WTC11 (cell line): ENCODE measurements around the gene CDC20. TPM values are rescaled to one million over a fixed set of nuclear protein-coding genes. Genes with fewer than 3 reads are reported as not detected.

ENCODE experiments used
- FOXK1 ChIP-seq: sonication (generic); formaldehyde crosslinking; IDR thresholded peaks from 2 replicates; pipeline ENCODE4 v1.8.0; 2022; ENCODE audit warnings: mild to moderate bottlenecking, moderate library complexity, missing genetic modification reagents
- FOXP1 ChIP-seq: sonication (generic); formaldehyde crosslinking; IDR thresholded peaks from 2 replicates; pipeline ENCODE4 v1.8.0; 2022; ENCODE audit warnings: missing genetic modification reagents, mild to moderate bottlenecking, moderate library complexity, borderline replicate concordance
- IRF2 ChIP-seq: sonication (generic); formaldehyde crosslinking; IDR thresholded peaks from 2 replicates; pipeline ENCODE4 v1.8.0; 2022; ENCODE audit warnings: low read depth, missing genetic modification reagents, borderline replicate concordance
- KAT7 ChIP-seq: sonication (generic); formaldehyde crosslinking; IDR thresholded peaks from 2 replicates; pipeline ENCODE4 v1.8.1; 2023; ENCODE audit warnings: missing genetic modification reagents, mild to moderate bottlenecking, borderline replicate concordance
- MYBL2 ChIP-seq: sonication (generic); formaldehyde crosslinking; IDR thresholded peaks from 2 replicates; pipeline ENCODE4 v1.8.1; 2023; ENCODE audit warnings: mild to moderate bottlenecking, moderate library complexity, missing genetic modification reagents
- NFATC4 ChIP-seq: fragments of 250-450 bp; sonication (Bioruptor Pico); IDR thresholded peaks from 2 replicates; pipeline ENCODE4 v1.9.0; 2021; ENCODE audit warnings: mild to moderate bottlenecking
- NFE2L1 ChIP-seq: sonication (generic); formaldehyde crosslinking; IDR thresholded peaks from 2 replicates; pipeline ENCODE4 v1.8.1; 2023; ENCODE audit warnings: missing genetic modification reagents
- NFYB ChIP-seq: sonication (generic); formaldehyde crosslinking; conservative IDR thresholded peaks from 2 replicates; pipeline ENCODE4 v1.8.0; 2022; ENCODE audit warnings: low read depth, missing genetic modification reagents
- NR2C2 ChIP-seq: sonication (generic); formaldehyde crosslinking; IDR thresholded peaks from 2 replicates; pipeline ENCODE4 v1.8.0; 2022; ENCODE audit warnings: mild to moderate bottlenecking, missing genetic modification reagents
- RORB ChIP-seq: fragments of 250-450 bp; sonication (Bioruptor Pico); IDR thresholded peaks from 2 replicates; pipeline ENCODE4 v1.9.0; 2021; ENCODE audit warnings: mild to moderate bottlenecking
- TEAD4 ChIP-seq: sonication (generic); formaldehyde crosslinking; IDR thresholded peaks from 2 replicates; pipeline ENCODE4 v1.8.0; 2022; ENCODE audit warnings: mild to moderate bottlenecking, missing genetic modification reagents
- ZNF121 ChIP-seq: sonication (generic); formaldehyde crosslinking; IDR thresholded peaks from 2 replicates; pipeline ENCODE4 v1.8.0; 2023; ENCODE audit warnings: missing genetic modification reagents
- ZNF219 ChIP-seq: sonication (generic); formaldehyde crosslinking; IDR thresholded peaks from 2 replicates; pipeline ENCODE4 v1.8.0; 2023; ENCODE audit warnings: missing genetic modification reagents, mild to moderate bottlenecking, borderline replicate concordance
- ZNF232 ChIP-seq: sonication (generic); formaldehyde crosslinking; IDR thresholded peaks from 2 replicates; pipeline ENCODE4 v1.8.0; 2022; ENCODE audit warnings: mild to moderate bottlenecking, missing genetic modification reagents
- total RNA-seq: library from RNA; stranded (reverse); gene quantifications from 3 replicates; pipeline ENCODE4 v1.2.3, GENCODE V29; 2021
- TF ChIP-seq, protein P1 (sequence below): sonication (generic); formaldehyde crosslinking; IDR thresholded peaks from 2 replicates; pipeline ENCODE4 v1.8.1; 2023; ENCODE audit warnings: mild to moderate bottlenecking, missing genetic modification reagents
- TF ChIP-seq, protein P2 (sequence below): sonication (generic); formaldehyde crosslinking; IDR thresholded peaks from 2 replicates; pipeline ENCODE4 v1.8.1; 2023; ENCODE audit warnings: mild to moderate bottlenecking, missing genetic modification reagents
- TF ChIP-seq, protein P3 (sequence below): sonication (generic); formaldehyde crosslinking; IDR thresholded peaks from 2 replicates; pipeline ENCODE4 v1.8.1; 2023; ENCODE audit warnings: mild to moderate bottlenecking, moderate library complexity, missing genetic modification reagents
- TF ChIP-seq, protein P4 (sequence below): sonication (generic); formaldehyde crosslinking; IDR thresholded peaks from 2 replicates; pipeline ENCODE4 v1.8.0; 2022; ENCODE audit warnings: mild to moderate bottlenecking, missing genetic modification reagents
- TF ChIP-seq, protein P5 (sequence below): sonication (generic); formaldehyde crosslinking; IDR thresholded peaks from 2 replicates; pipeline ENCODE4 v1.8.0; 2022; ENCODE audit warnings: missing genetic modification reagents
- TF ChIP-seq, protein P6 (sequence below): sonication (generic); formaldehyde crosslinking; IDR thresholded peaks from 2 replicates; pipeline ENCODE4 v1.8.0; 2022; ENCODE audit warnings: mild to moderate bottlenecking, missing genetic modification reagents
- TF ChIP-seq, protein P7 (sequence below): sonication (generic); formaldehyde crosslinking; IDR thresholded peaks from 2 replicates; pipeline ENCODE4 v1.8.0; 2022; ENCODE audit warnings: mild to moderate bottlenecking, missing genetic modification reagents
- TF ChIP-seq, protein P8 (sequence below): fragments of 250-450 bp; sonication (Bioruptor Pico); conservative IDR thresholded peaks from 2 replicates; pipeline ENCODE4 v1.9.0; 2021; ENCODE audit warnings: mild to moderate bottlenecking

The CDC20 gene
- total RNA-seq, 1 experiment from 2014 or later: 280 TPM

DNA sequence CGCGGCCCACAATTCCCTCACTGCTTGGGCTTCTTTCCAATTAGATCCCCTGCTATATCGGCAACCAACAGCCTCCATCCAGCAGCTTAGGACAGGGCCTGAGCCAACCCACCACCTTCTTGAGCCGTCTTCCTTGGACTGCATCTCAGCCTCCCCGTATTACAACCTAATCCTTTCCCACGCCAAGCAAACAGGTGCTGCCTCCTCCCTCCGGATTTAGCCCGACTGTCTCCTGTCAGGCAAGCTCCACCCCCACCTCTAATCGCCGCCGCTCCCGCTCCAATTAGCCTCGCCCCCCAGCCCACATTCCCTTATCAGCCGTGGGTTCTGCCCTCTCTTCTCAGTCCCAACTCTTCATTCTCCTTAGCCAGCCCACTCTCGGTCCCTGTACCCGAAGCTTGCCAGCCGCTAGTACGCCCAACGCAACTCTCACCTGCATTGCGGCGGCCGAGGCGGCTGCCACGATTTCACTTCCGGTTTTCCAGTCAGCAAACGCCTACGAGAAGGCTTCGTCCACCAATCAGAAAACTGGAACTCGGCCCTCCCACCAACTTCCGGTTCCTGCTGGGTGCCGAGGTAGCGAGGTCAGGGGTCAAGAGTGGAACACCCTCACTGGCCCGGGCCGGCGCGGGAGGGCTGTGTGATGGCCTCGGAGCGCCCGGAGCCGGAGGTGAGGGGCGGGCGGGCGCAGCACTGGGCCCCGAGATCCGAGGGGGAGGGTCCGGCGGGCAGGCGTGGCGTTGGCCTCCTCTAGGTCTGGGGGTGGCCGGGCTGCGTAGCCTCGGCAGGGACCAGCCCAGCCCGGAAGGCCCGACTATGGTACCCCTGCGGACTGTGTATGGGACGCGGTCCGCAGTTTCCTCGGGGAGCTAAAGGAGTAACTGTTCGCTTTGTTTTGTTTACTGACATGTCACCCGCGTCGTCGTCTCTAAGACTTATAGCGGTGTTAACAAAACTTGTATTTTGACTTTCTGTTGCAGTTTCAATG is 30.8 kb downstream of the CDC20 start, which contains the start of the genes MED8 and SZT2 (continued):
- TF ChIP-seq FOXP1 (CRISPR knock-in tag) (peak; percentile 51; the same call in 1 of the 2 replicates), ZNF121 (CRISPR knock-in tag) (no peak), ZNF219 (CRISPR knock-in tag) (no peak), NFE2L1 (CRISPR knock-in tag) (peak; percentile 67; the same call in 1 of the 2 replicates), FOXK1 (CRISPR knock-in tag) (peak; percentile 84), RORB (CRISPR knock-in tag) (no peak), NFATC4 (no peak), IRF2 (CRISPR knock-in tag) (no peak), KAT7 (CRISPR knock-in tag) (0 out of 2 replicates have a peak, but pooled peaks have one; percentile 85), TEAD4 (no peak), NR2C2 (CRISPR knock-in tag) (peak; percentile 85; the same call in 1 of the 2 replicates), ZNF232 (CRISPR knock-in tag) (0 out of 2 replicates have a peak, but pooled peaks have one; percentile 45), NFYB (CRISPR knock-in tag) (peak; percentile 65), MYBL2 (CRISPR knock-in tag) (0 out of 2 replicates have a peak, but pooled peaks have one; percentile 57)
- TF ChIP-seq, protein P1, sequence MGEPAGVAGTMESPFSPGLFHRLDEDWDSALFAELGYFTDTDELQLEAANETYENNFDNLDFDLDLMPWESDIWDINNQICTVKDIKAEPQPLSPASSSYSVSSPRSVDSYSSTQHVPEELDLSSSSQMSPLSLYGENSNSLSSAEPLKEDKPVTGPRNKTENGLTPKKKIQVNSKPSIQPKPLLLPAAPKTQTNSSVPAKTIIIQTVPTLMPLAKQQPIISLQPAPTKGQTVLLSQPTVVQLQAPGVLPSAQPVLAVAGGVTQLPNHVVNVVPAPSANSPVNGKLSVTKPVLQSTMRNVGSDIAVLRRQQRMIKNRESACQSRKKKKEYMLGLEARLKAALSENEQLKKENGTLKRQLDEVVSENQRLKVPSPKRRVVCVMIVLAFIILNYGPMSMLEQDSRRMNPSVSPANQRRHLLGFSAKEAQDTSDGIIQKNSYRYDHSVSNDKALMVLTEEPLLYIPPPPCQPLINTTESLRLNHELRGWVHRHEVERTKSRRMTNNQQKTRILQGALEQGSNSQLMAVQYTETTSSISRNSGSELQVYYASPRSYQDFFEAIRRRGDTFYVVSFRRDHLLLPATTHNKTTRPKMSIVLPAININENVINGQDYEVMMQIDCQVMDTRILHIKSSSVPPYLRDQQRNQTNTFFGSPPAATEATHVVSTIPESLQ: no peak
- TF ChIP-seq, protein P2, sequence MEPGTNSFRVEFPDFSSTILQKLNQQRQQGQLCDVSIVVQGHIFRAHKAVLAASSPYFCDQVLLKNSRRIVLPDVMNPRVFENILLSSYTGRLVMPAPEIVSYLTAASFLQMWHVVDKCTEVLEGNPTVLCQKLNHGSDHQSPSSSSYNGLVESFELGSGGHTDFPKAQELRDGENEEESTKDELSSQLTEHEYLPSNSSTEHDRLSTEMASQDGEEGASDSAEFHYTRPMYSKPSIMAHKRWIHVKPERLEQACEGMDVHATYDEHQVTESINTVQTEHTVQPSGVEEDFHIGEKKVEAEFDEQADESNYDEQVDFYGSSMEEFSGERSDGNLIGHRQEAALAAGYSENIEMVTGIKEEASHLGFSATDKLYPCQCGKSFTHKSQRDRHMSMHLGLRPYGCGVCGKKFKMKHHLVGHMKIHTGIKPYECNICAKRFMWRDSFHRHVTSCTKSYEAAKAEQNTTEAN (CRISPR knock-in tag): no peak
- TF ChIP-seq, protein P3, sequence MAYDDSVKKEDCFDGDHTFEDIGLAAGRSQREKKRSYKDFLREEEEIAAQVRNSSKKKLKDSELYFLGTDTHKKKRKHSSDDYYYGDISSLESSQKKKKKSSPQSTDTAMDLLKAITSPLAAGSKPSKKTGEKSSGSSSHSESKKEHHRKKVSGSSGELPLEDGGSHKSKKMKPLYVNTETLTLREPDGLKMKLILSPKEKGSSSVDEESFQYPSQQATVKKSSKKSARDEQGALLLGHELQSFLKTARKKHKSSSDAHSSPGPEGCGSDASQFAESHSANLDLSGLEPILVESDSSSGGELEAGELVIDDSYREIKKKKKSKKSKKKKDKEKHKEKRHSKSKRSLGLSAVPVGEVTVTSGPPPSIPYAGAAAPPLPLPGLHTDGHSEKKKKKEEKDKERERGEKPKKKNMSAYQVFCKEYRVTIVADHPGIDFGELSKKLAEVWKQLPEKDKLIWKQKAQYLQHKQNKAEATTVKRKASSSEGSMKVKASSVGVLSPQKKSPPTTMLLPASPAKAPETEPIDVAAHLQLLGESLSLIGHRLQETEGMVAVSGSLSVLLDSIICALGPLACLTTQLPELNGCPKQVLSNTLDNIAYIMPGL (CRISPR knock-in tag): peak; percentile 38; the same call in 1 of the 2 replicates
- TF ChIP-seq, protein P4, sequence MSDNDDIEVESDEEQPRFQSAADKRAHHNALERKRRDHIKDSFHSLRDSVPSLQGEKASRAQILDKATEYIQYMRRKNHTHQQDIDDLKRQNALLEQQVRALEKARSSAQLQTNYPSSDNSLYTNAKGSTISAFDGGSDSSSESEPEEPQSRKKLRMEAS: peak; percentile 75; the same call in 1 of the 2 replicates
- TF ChIP-seq, protein P5, sequence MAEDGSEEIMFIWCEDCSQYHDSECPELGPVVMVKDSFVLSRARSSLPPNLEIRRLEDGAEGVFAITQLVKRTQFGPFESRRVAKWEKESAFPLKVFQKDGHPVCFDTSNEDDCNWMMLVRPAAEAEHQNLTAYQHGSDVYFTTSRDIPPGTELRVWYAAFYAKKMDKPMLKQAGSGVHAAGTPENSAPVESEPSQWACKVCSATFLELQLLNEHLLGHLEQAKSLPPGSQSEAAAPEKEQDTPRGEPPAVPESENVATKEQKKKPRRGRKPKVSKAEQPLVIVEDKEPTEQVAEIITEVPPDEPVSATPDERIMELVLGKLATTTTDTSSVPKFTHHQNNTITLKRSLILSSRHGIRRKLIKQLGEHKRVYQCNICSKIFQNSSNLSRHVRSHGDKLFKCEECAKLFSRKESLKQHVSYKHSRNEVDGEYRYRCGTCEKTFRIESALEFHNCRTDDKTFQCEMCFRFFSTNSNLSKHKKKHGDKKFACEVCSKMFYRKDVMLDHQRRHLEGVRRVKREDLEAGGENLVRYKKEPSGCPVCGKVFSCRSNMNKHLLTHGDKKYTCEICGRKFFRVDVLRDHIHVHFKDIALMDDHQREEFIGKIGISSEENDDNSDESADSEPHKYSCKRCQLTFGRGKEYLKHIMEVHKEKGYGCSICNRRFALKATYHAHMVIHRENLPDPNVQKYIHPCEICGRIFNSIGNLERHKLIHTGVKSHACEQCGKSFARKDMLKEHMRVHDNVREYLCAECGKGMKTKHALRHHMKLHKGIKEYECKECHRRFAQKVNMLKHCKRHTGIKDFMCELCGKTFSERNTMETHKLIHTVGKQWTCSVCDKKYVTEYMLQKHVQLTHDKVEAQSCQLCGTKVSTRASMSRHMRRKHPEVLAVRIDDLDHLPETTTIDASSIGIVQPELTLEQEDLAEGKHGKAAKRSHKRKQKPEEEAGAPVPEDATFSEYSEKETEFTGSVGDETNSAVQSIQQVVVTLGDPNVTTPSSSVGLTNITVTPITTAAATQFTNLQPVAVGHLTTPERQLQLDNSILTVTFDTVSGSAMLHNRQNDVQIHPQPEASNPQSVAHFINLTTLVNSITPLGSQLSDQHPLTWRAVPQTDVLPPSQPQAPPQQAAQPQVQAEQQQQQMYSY: no peak
- TF ChIP-seq, protein P6, sequence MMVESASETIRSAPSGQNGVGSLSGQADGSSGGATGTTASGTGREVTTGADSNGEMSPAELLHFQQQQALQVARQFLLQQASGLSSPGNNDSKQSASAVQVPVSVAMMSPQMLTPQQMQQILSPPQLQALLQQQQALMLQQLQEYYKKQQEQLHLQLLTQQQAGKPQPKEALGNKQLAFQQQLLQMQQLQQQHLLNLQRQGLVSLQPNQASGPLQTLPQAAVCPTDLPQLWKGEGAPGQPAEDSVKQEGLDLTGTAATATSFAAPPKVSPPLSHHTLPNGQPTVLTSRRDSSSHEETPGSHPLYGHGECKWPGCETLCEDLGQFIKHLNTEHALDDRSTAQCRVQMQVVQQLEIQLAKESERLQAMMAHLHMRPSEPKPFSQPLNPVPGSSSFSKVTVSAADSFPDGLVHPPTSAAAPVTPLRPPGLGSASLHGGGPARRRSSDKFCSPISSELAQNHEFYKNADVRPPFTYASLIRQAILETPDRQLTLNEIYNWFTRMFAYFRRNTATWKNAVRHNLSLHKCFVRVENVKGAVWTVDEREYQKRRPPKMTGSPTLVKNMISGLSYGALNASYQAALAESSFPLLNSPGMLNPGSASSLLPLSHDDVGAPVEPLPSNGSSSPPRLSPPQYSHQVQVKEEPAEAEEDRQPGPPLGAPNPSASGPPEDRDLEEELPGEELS (CRISPR knock-in tag): no peak
- TF ChIP-seq, protein P7, sequence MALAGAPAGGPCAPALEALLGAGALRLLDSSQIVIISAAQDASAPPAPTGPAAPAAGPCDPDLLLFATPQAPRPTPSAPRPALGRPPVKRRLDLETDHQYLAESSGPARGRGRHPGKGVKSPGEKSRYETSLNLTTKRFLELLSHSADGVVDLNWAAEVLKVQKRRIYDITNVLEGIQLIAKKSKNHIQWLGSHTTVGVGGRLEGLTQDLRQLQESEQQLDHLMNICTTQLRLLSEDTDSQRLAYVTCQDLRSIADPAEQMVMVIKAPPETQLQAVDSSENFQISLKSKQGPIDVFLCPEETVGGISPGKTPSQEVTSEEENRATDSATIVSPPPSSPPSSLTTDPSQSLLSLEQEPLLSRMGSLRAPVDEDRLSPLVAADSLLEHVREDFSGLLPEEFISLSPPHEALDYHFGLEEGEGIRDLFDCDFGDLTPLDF: no peak
- TF ChIP-seq, protein P8, sequence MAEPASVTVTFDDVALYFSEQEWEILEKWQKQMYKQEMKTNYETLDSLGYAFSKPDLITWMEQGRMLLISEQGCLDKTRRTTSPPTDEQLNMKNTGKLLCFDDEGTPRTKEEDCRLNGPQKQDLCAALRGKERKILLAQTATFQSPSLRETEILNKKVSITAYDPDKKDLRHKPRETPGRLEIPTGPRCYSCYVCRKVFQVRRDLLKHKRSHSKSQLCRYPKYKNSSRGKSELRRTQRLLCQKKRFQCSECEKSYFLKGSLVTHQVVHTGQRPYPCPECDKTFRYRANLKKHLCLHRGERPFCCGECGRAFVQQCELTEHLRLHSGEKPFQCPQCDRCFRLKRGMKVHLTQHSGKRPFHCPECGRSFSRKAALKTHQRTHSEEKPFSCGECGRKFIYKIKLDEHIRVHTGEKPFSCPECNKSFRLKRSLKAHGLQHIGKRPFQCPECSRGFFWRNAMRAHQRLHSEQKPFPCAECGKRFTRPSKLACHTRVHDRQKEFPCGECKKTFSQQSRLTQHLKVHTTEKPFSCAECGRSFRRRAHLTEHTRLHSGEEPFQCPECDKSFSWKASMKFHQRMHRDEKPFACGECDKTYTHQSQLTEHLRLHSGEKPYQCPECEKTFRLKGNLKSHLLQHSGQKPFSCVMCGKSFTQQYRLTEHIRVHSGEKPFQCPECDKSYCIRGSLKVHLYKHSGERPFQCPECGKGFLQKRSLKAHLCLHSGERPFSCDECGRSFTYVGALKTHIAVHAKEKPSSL (CRISPR knock-in tag): no peak
